COLO668 (cell line): ENCODE results near the gene TRIP10.
"Not testable (repeated sequence)": the region's sequence is repeated elsewhere in the genome, so short reads cannot be mapped to it uniquely, and the experiment has no call there.

Experiments
- DNase-seq: peaks from one replicate; lab custom pipeline; 2025; ENCODE audit not compliant: unreplicated experiment; lab: John Stamatoyannopoulos, UW

The TRIP10 gene

GRCh38 chr19:6739390-6739882 is at the start of gene TRIP10:
TRIP10 (plus strand) TSS chr19:6739680; CDS start chr19:6739762, 82 bp downstream.
- DNase-seq = peak; percentile 77

- no peak for DNase-seq
Observed at GRCh38 chr19:6690160-6690885, 49.2 kb upstream of the TRIP10 start.

GRCh38 chr19:6691342-6691741 is 48.1 kb upstream of the TRIP10 start:
- DNase-seq = no peak

DNA sequence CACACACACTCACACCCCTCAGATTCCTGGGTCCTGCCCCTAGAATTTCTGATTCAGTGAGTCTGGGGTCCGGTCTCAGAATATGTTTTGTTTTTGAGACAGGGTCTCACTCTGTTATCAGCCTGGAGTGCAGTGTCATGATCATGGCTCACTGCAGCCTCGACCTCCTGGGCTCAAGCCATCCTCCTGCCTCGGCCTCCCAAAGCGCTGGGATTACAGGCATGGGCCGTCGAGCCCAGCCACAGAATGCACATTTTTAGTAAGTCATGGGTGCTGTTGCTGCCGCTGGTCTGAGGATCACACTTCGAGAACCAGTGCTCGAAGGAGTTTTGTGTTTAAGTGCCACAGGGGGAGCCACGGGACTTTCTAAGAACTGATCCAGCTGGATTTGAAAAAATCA is 47.5 kb upstream of the TRIP10 start:
- no peak for DNase-seq

DNA sequence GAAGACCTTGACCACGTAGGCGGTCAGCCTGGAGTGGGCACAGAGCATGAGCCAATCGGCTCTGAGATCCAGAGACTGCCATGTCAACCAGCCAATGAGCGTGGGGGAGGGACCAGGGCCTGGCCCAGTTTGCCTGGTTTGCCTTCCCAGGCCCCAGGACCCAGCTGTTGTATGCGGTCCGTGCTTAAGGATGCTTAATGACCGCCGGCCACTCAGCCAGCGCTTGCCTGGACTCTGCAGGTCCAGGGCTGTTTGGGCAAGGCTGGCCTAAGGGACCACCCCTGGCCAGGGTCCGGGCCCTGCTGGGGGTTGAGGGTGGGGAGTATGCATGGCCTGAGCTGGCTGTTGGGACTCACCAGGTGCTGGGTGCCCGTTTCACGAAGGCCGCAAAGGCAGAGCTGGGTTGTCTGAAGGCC is 46.4 kb upstream of the TRIP10 start:
- DNase-seq = no peak

DNA sequence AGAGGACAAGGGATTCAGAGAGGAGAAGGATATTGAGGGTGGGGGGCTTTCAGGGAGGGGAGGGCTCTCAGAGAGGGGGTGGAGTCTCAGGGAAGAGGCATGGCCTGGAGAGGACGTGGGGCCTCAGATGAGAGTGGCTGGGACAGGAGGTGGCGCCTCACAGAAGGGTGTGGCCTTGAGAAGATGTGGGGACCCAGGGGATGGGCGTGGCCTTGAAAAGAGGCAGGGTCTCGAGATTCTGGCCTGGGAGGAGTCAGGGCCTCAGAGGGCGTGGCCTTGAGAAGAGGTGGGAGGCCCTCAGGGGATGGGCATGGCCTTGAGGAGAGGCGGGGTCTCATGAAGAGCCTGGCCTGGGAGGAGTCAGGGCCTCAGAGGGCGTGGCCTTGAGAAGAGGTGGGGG is 45.8 kb upstream of the TRIP10 start:
- DNase-seq = no peak

- DNase-seq = no peak
Observed at GRCh38 chr19:6694147-6694815, 45.2 kb upstream of the TRIP10 start.

DNA sequence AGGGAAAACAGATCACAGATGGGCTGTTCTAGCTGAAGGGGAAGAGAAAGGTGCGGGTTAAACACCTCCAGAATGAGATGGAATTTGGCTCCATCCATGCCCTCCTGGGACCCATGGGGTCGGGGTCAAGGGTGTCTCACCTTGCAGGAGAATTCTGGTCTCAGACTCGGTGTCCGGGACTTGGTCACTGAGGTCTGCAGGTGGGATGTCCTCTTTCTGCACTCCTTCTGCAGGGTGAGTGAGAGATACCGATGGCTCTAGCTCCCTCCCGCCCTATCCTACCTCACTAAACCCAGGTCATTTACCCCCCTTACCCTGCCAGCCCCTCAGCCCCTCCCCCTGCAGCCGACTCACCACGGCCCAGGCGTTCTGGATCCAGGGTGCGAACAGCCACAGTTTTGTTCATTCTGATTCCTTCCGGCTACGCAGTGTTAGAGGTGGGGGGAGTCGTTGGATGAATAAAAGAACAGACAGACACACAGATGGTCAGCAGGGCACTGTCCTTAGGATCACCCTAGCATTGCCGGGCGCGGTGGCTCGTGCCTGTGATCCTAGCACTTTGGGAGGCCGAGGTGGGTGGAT is 43.1 kb upstream of the TRIP10 start:
- no peak for DNase-seq

- DNase-seq = no peak
Observed at GRCh38 chr19:6697291-6697690, 42.2 kb upstream of the TRIP10 start.

- no peak for DNase-seq
Observed at GRCh38 chr19:6699935-6700334, 39.5 kb upstream of the TRIP10 start.

GRCh38 chr19:6700586-6701316 is 38.7 kb upstream of the TRIP10 start:
- no peak for DNase-seq

- no peak for DNase-seq
Observed at GRCh38 chr19:6705931-6706632, 33.4 kb upstream of the TRIP10 start.

GRCh38 chr19:6706633-6706958 is 32.9 kb upstream of the TRIP10 start:
- DNase-seq = no peak

- DNase-seq = no peak
Observed at GRCh38 chr19:6707011-6707657, 32.3 kb upstream of the TRIP10 start.

DNA sequence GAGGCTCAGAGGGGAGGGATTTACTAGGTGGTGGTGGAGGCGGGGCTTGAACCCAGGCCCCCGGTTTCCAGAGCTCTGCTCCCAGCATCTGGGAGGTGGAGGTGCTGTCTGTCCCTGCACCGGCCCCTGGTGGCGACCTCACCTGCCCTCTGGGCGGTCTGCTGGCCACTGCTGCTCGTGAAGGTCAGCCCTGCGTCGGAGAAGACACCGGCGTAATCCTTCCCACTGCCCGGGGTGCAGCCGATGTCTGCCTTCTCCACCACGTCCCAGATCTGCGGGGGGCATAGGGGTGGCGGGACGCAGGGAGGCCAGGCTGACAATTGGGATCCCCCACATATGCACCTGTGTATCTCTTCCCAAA is 31.8 kb upstream of the TRIP10 start:
- no peak for DNase-seq

- no peak for DNase-seq
Observed at GRCh38 chr19:6708346-6708745, 31.1 kb upstream of the TRIP10 start.

DNA sequence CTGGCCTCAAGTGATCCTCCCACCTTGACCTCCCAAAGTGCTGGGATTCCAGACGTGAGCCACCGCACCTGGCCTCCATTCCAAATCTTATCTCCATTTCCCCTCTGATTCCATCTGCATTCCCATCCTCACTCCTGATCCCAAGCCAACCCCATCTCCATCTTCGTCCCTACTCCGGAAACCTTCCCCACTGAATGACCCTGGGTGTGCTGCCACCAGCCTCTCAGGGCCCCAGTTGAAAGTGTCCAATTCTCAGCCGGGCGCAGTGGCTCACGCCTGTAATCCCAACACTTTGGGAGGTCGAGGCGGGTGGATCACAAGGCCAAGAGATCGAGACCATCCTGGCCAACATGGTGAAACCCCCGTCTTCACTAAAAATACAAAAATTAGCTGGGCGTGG is 30.6 kb upstream of the TRIP10 start:
- DNase-seq = not testable (repeated sequence)

DNA sequence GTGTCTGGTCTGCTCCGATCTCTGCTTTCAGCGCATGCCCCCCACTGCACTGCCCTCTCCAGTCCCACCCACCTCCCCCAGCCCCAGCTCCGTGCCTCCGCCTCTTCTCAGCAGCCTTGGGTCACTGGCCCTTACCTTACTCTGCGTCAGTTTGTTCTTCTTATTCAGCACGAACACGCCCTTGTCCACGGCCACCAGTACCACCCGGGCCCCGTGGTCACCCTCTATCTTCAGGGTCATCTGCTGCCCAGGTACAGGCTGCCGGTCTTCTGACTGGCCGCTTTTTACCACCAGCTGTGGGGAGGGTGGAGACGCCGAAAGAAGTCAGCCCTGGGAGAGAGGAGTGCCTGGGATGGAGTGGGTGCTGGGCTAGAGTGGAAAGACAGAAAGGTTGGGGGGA is 29.9 kb upstream of the TRIP10 start:
- no peak for DNase-seq

- DNase-seq = no peak
Observed at GRCh38 chr19:6710273-6711077, 29.0 kb upstream of the TRIP10 start.

DNA sequence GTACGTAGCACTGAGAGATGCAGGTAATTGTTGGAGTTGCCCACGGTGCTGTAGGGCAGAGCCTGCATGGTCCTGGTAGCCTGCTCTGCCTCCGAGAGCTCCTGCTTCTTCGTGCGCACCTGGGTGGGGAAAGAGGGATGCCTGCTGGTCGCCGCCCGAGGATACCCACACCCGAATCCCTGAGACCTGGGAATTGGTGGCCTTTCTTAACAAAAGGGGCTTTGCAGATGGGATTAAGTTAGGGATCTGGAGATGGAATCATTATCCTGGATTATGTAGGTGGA is 28.5 kb upstream of the TRIP10 start:
- no peak for DNase-seq
